B cell (primary cell): Measurements from ENCODE around the gene FBLN2. TPM values are rescaled to one million over a fixed set of nuclear protein-coding genes. Genes with fewer than 3 reads are reported as not detected.

Experiments used
- ATAC-seq: fragments of 200-7000 bp; cut with Tn5 transposase; one replicate; pipeline ENCODE4 v1.10.0; 2021; ENCODE audit warnings: low read depth, mild to moderate bottlenecking, moderate number of reproducible peaks, moderate library complexity
- CTCF ChIA-PET: fragments of 350-600 bp; sonication (Branson Sonifier 250); formaldehyde crosslinking; loops from one replicate; lab custom pipeline; 2021; ENCODE audit warnings: antibody characterized with exemption, inconsistent platforms; lab: Charles Lee
- POLR2A ChIA-PET: fragments of 350-600 bp; sonication (Branson Sonifier 250); formaldehyde crosslinking; loops from one replicate; lab custom pipeline; 2021; ENCODE audit warnings: antibody characterized with exemption; lab: Charles Lee
- DNase-seq: peaks from one replicate; pipeline ENCODE4 v3.0.0; 2013
- H2AFZ ChIP-seq: 2 replicates; pipeline ENCODE4 v1.6.1; 2012; ENCODE audit warnings: mild to moderate bottlenecking, low read depth, low read length; ENCODE audit not compliant: insufficient read depth, poor library complexity, severe bottlenecking
- H3K27ac ChIP-seq, 2 donors: 1 replicate in 1 of 2; 2 replicates in 1 of 2; pipeline ENCODE4 v1.5.1; 2012 to 2013; ENCODE audit warnings: low read length in 2 of 2, mild to moderate bottlenecking in 2 of 2, moderate library complexity in 1 of 2
- H3K27me3 ChIP-seq, 4 experiments: fragments of 200-600 bp in 1 of 4; sonication (generic) in 1 of 4; replicated peaks in 1 of 4; 1 replicate in 2 of 4; 2 replicates in 2 of 4; pipeline versions ENCODE4 v1.6.1 to v1.7.0; 2013 to 2016; ENCODE audit warnings: low read length in 3 of 4, mild to moderate bottlenecking in 2 of 4, mixed read lengths in 1 of 4, moderate library complexity in 1 of 4; ENCODE audit not compliant: insufficient read depth in 4 of 4, control insufficient read depth in 3 of 4; ENCODE audit errors: control extremely low read depth in 1 of 4
- H3K36me3 ChIP-seq, 2 experiments: replicated peaks in 1 of 2; 1 replicate in 1 of 2; 2 replicates in 1 of 2; pipeline versions ENCODE4 v1.6.1 to v1.7.1; 2013; ENCODE audit warnings: low read length in 1 of 2; ENCODE audit not compliant: insufficient read depth in 2 of 2, control insufficient read depth in 1 of 2; ENCODE audit errors: control extremely low read depth in 1 of 2, extremely low read depth in 1 of 2
- H3K4me1 ChIP-seq, 2 donors: fragments of 200-600 bp in 1 of 2; sonication (generic) in 1 of 2; 1 replicate in 1 of 2; 2 replicates in 1 of 2; pipeline versions ENCODE4 v1.5.1 to v1.6.1; 2013 to 2017; ENCODE audit warnings: low read length in 2 of 2; ENCODE audit not compliant: control insufficient read depth in 2 of 2, insufficient read depth in 2 of 2
- H3K4me2 ChIP-seq: replicated peaks from 2 replicates; pipeline ENCODE3; 2012; ENCODE audit warnings: mild to moderate bottlenecking, low read depth, low read length; ENCODE audit not compliant: poor library complexity, severe bottlenecking
- H3K4me3 ChIP-seq, 5 experiments: fragments of 200-600 bp in 1 of 5; sonication (generic) in 1 of 5; 1 replicate in 3 of 5; 2 replicates in 2 of 5; pipeline versions ENCODE4 v1.5.1 to v1.7.0; 2011 to 2016; ENCODE audit warnings: low read length in 4 of 5, mild to moderate bottlenecking in 4 of 5, low read depth in 2 of 5, control low read depth in 1 of 5, moderate library complexity in 1 of 5; ENCODE audit not compliant: insufficient read depth in 1 of 5; ENCODE audit errors: control extremely low read depth in 1 of 5, extremely low read depth in 1 of 5
- H3K79me2 ChIP-seq: fragments of 200-600 bp; sonication (generic); one replicate; pipeline ENCODE4 v1.6.0; 2016; ENCODE audit warnings: low read length; ENCODE audit not compliant: control insufficient read depth, insufficient read depth
- H3K9ac ChIP-seq: fragments of 200-600 bp; sonication (generic); 2 replicates; pipeline ENCODE4 v1.6.1; 2017; ENCODE audit warnings: mild to moderate bottlenecking, low read length, moderate library complexity
- H3K9me3 ChIP-seq, 3 donors: one replicate each; pipeline versions ENCODE4 v1.6.1 to v1.7.1; 2013; ENCODE audit warnings: low read length in 2 of 3; ENCODE audit not compliant: control insufficient read depth in 2 of 3, insufficient read depth in 1 of 3; ENCODE audit errors: control extremely low read depth in 1 of 3
- H4K20me1 ChIP-seq: 2 replicates; pipeline ENCODE4 v1.6.0; 2012; ENCODE audit warnings: mild to moderate bottlenecking, low read length; ENCODE audit not compliant: insufficient read depth, control insufficient read depth, poor library complexity, severe bottlenecking
- H3K27ac Mint-ChIP-seq: one replicate; pipeline ENCODE4 v1.8.0; 2021; ENCODE audit warnings: mixed read lengths
- H3K27me3 Mint-ChIP-seq: one replicate; pipeline ENCODE4 v1.8.0; 2021; ENCODE audit warnings: mixed read lengths
- H3K4me1 Mint-ChIP-seq: one replicate; pipeline ENCODE4 v1.8.0; 2021; ENCODE audit warnings: mixed read lengths
- H3K4me3 Mint-ChIP-seq: one replicate; pipeline ENCODE4 v1.8.0; 2021; ENCODE audit warnings: mixed read lengths
- H3K9me3 Mint-ChIP-seq: one replicate; pipeline ENCODE4 v1.8.0; 2022; ENCODE audit warnings: mixed read lengths; ENCODE audit not compliant: insufficient read depth
- EZH2 ChIP-seq: IDR thresholded peaks from 2 replicates; pipeline ENCODE4 v1.6.1; 2012; ENCODE audit warnings: borderline replicate concordance, low read depth, mild to moderate bottlenecking, moderate library complexity, low read length; ENCODE audit not compliant: insufficient read depth, poor library complexity, severe bottlenecking
- WGBS: methylation state at CpG from one replicate; pipeline ENCODE4 v1.1.5; 2013; ENCODE audit warnings: missing lambda C conversion rate; ENCODE audit not compliant: insufficient coverage; 5-methylcytosine and 5-hydroxymethylcytosine counted together
- intact Hi-C: fragments of 100-400 bp; cut with micrococcal nuclease; formaldehyde crosslinking; loops from one replicate; pipeline ENCODE4 v1.10.0; 2022
- polyA plus RNA-seq: library from polyadenylated mRNA; depleted of rRNA; stranded (reverse); fragments of >200 nt; gene quantifications from 2 replicates; pipeline ENCODE4 v1.2.3, GENCODE V29; 2012
- total RNA-seq, 2 donors: library from RNA; stranded (reverse); fragments of 120-200 nt in 1 of 2; gene quantifications; 1 replicate in 1 of 2; 2 replicates in 1 of 2; pipeline versions ENCODE4 v1.2.3 to v1.2.4, GENCODE V29; 2013 to 2022
- TF ChIP-seq, protein P1 (sequence below): fragments of 200-600 bp; IDR thresholded peaks from one replicate; pipeline ENCODE4 v1.8.0; 2022; ENCODE audit warnings: antibody characterized with exemption, mild to moderate bottlenecking

The FBLN2 gene
- total and polyA plus RNA-seq, 2 donors (not counting 1 experiment from before 2014, with no cell fraction given) = 3.6 to 8.2 TPM

DNA sequence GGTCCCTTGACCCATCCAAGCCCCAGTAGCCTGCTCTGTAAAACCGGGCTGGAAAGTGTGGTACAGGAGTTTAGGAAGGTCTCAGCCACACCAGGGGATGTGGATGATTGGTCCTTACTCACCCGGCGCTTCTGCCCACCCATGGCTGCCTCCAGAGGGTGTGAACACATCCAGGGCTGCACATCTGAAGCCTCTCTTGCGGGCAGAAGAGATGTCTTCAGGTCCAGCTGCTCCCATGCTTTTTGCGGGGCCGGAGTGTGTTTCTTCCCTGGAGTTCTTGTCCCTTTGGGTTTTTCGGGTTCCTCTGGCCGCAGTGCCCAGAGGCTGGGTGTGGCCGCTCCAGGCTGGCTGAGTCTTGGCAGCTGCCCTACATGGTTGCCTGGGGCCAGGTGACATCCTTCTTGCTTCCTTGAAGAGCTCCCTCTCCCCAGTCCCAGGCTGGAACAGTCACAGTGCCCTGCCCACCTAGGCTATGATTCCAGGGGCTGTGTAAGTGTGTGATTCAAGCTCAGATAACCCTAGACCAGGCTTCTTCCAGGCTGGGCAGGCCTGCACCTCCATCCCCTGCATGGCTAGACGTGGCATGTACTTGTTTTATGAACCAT is 34.9 kb upstream of the FBLN2 start:
- H3K4me3 ChIP-seq = no peak overlapping the region
- H3K9me3 Mint-ChIP-seq = no peaks in the 10 kb centered on the region
- CTCF ChIA-PET = no interaction called here
- H3K9me3 ChIP-seq = no peaks in the 10 kb centered on the region
- no peak overlapping the region for H2AFZ ChIP-seq
- no peak overlapping the region for H3K27ac Mint-ChIP-seq
- H3K27ac ChIP-seq = no peak overlapping the region
- no peak for DNase-seq
- no peak overlapping the region for H3K9ac ChIP-seq
- no peaks in the 10 kb centered on the region for H3K36me3 ChIP-seq
- TF ChIP-seq EZH2 = no peak
- TF ChIP-seq, protein P1, sequence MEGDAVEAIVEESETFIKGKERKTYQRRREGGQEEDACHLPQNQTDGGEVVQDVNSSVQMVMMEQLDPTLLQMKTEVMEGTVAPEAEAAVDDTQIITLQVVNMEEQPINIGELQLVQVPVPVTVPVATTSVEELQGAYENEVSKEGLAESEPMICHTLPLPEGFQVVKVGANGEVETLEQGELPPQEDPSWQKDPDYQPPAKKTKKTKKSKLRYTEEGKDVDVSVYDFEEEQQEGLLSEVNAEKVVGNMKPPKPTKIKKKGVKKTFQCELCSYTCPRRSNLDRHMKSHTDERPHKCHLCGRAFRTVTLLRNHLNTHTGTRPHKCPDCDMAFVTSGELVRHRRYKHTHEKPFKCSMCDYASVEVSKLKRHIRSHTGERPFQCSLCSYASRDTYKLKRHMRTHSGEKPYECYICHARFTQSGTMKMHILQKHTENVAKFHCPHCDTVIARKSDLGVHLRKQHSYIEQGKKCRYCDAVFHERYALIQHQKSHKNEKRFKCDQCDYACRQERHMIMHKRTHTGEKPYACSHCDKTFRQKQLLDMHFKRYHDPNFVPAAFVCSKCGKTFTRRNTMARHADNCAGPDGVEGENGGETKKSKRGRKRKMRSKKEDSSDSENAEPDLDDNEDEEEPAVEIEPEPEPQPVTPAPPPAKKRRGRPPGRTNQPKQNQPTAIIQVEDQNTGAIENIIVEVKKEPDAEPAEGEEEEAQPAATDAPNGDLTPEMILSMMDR = no peak
- no peaks in the 10 kb centered on the region for H3K79me2 ChIP-seq
- no peak for ATAC-seq
- H3K4me1 Mint-ChIP-seq = no peaks in the 10 kb centered on the region
- no peak overlapping the region for H3K4me2 ChIP-seq
- 79% methylated on average over 9 of the region's 10 CpGs for WGBS
- H3K27me3 Mint-ChIP-seq = peaks cover 5% of the 10 kb centered on the region
- H3K27me3 ChIP-seq = peaks cover 0 to 3% (median 0%) of the 10 kb centered on the region in 4 experiments
- intact Hi-C loops = no loop called here
- POLR2A ChIA-PET = no interaction called here
- H4K20me1 ChIP-seq = no peaks in the 10 kb centered on the region
- no peaks in the 10 kb centered on the region for H3K4me1 ChIP-seq
- H3K4me3 Mint-ChIP-seq = no peak overlapping the region

DNA sequence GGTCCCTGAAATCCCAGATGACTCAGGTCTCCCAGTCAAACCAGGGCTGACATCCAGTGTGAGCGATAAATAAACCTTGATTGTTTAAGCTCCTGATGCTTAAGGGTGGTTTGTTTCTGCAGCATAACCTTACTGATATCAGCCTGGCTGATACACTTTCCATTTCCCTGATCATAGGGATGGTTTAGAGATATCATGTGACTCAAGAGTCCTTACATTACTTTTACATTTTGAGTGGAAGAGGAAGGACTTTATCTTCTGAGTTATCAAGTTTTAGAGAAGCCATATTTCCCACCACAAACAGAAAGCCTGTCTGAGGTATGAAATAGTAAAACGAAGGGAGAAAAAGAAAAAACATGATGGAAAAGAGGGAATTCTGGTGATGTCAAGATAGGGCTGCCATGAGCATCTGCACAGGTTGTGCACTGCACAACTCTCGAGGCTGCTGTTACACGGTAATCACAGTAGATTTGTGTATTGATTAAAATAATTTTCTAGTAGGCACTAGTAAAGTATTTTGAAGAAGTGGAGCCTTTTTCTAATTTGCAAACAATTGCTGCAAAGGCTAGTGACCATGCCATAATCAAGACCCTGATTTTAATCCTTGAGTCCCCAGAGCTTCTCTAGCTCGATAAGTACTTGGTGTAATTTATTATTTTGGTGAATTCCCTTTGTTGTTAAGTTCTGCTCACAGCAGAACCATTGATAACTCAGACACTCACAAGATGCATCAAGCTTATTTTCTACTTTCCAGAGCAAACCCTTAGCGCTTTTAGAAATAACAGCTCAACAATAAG is 34.1 kb upstream of the FBLN2 start:
- 47% methylated on average over 2 of the region's 6 CpGs for WGBS
- CTCF ChIA-PET = interaction anchor here (1.1 kb wide), 1 partner anchor 133 kb away, joined by 3 read pairs; no protein-coding TSS in a partner anchor
- peaks cover 5% of the 10 kb centered on the region for H3K27me3 Mint-ChIP-seq
- TF ChIP-seq, protein P1 = no peak
- no peak for TF ChIP-seq EZH2
- Histone ChIP-seq H3K79me2 (no peaks in the 10 kb centered on the region), H3K9me3 (no peaks in the 10 kb centered on the region), H2AFZ (no peak overlapping the region), H3K27ac (no peak overlapping the region), H3K36me3 (no peaks in the 10 kb centered on the region), H3K27me3 (peaks cover 0 to 3% (median 0%) of the 10 kb centered on the region in 4 experiments), H4K20me1 (no peaks in the 10 kb centered on the region), H3K9ac (no peak overlapping the region), H3K4me3 (no peak overlapping the region), H3K4me1 (no peaks in the 10 kb centered on the region), H3K4me2 (no peak overlapping the region)
- POLR2A ChIA-PET = no interaction called here
- no peak overlapping the region for H3K27ac Mint-ChIP-seq
- DNase-seq (no peak), ATAC-seq (no peak)
- H3K4me1 Mint-ChIP-seq = no peaks in the 10 kb centered on the region
- intact Hi-C loops = no loop called here
- no peaks in the 10 kb centered on the region for H3K9me3 Mint-ChIP-seq
- H3K4me3 Mint-ChIP-seq = no peak overlapping the region
